Karpas-422 (cell line): Measurements from ENCODE around the gene CD72. TPM values are rescaled to one million over a fixed set of nuclear protein-coding genes. Genes with fewer than 3 reads are reported as not detected.
A peak's percentile ranks its signal among the peaks of the same experiment; 100 is the strongest.
"Not testable (repeated sequence)": the region's sequence is repeated elsewhere in the genome, so short reads cannot be mapped to it uniquely, and the experiment has no call there.

Source experiments
- DNase-seq: peaks from one replicate; pipeline ENCODE4 v3.0.0-alpha.2; 2015
- H2AFZ ChIP-seq: fragments of 200-600 bp; sonication (generic); 2 replicates; pipeline ENCODE4 v1.6.1; 2014; ENCODE audit warnings: antibody characterized with exemption, low read length, mixed read lengths
- H3K27ac ChIP-seq: fragments of 200-600 bp; sonication (generic); 2 replicates; pipeline ENCODE4 v1.5.1; 2014; ENCODE audit warnings: mild to moderate bottlenecking, low read length, moderate library complexity
- H3K27me3 ChIP-seq: fragments of 200-600 bp; sonication (generic); 2 replicates; pipeline ENCODE4 v1.6.1; 2014; ENCODE audit warnings: low read length, mixed read lengths
- H3K36me3 ChIP-seq: fragments of 200-600 bp; sonication (generic); 2 replicates; pipeline ENCODE4 v1.6.1; 2014; ENCODE audit warnings: low read length, mixed read lengths; ENCODE audit not compliant: insufficient read depth
- H3K4me1 ChIP-seq: fragments of 200-600 bp; sonication (generic); 2 replicates; pipeline ENCODE4 v1.6.1; 2014; ENCODE audit warnings: mild to moderate bottlenecking, low read length, mixed read lengths
- H3K4me2 ChIP-seq: fragments of 200-600 bp; sonication (generic); 2 replicates; pipeline ENCODE4 v1.6.1; 2014; ENCODE audit warnings: low read length, low read depth, mild to moderate bottlenecking; ENCODE audit not compliant: poor library complexity, severe bottlenecking
- H3K4me3 ChIP-seq: fragments of 200-600 bp; sonication (generic); 2 replicates; pipeline ENCODE4 v1.5.1; 2014; ENCODE audit warnings: mild to moderate bottlenecking, antibody characterized with exemption, low read length, mixed read lengths
- H3K79me2 ChIP-seq: fragments of 200-600 bp; sonication (generic); 2 replicates; pipeline ENCODE4 v1.6.1; 2014; ENCODE audit warnings: mild to moderate bottlenecking, low read length, mixed read lengths
- H3K9ac ChIP-seq: fragments of 200-600 bp; sonication (generic); 2 replicates; pipeline ENCODE4 v1.6.0; 2014; ENCODE audit warnings: low read length
- H3K9me2 ChIP-seq: fragments of 200-600 bp; sonication (generic), shearing (Covaris generic); replicated peaks from 2 replicates; pipeline ENCODE4 v1.6.0; 2014; ENCODE audit warnings: mild to moderate bottlenecking, low read length, moderate library complexity; ENCODE audit not compliant: insufficient read depth
- H3K9me3 ChIP-seq: fragments of 300-700, 200-600 bp; sonication (generic); 2 replicates; pipeline ENCODE4 v1.6.1; 2014; ENCODE audit warnings: low read length, mixed read lengths
- H4K20me1 ChIP-seq: fragments of 200-600 bp; sonication (generic); 2 replicates; pipeline ENCODE4 v1.6.1; 2014; ENCODE audit warnings: mild to moderate bottlenecking, antibody characterized with exemption, low read length, low read depth; ENCODE audit not compliant: insufficient read depth
- total RNA-seq: library from RNA; depleted of rRNA; stranded (reverse); fragments of >200 nt; shearing (Covaris generic); gene quantifications from 2 replicates; pipeline ENCODE4 v1.2.3, GENCODE V29; 2014; ENCODE audit warnings: low replicate concordance

Gene CD72
- total RNA-seq, 1 experiment from 2014 or later: 7.8 TPM

DNA sequence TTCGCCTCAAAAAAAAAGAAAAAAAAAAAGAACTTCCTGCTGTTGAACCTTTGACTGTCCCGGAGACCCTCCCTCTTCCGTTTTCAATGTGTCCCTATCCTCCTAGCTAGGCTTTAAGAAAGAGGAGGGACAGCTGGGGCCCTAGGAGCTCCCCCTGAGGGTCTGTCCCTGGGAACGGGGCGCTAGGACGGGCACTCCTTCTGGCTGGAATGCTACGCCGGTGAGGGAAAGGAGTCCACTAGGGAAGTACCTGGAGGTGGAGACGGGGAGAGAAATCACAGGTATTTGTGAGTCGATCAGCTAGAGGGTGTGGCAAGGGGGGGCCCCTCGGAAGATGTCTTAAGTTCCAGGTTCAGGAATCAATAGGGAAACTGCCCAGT is 27.9 kb upstream of the CD72 start:
- no peaks in the 10 kb centered on the region for H3K9me2 ChIP-seq
- no peak for DNase-seq
- peak overlapping the region; percentile 93 for H3K4me2 ChIP-seq
- peak overlapping the region; percentile 25 for H2AFZ ChIP-seq
- H3K4me3 ChIP-seq: peak overlapping the region; percentile 68
- no peaks in the 10 kb centered on the region for H3K36me3 ChIP-seq
- no peaks in the 10 kb centered on the region for H3K9me3 ChIP-seq
- H3K79me2 ChIP-seq: peaks cover 9% of the 10 kb centered on the region; the same call in 1 of the 2 replicates
- H3K9ac ChIP-seq: peak overlapping the region; percentile 70
- no peaks in the 10 kb centered on the region for H4K20me1 ChIP-seq
- H3K27me3 ChIP-seq: no peaks in the 10 kb centered on the region
- H3K4me1 ChIP-seq: peaks cover 53% of the 10 kb centered on the region
- no peak overlapping the region for H3K27ac ChIP-seq

DNA sequence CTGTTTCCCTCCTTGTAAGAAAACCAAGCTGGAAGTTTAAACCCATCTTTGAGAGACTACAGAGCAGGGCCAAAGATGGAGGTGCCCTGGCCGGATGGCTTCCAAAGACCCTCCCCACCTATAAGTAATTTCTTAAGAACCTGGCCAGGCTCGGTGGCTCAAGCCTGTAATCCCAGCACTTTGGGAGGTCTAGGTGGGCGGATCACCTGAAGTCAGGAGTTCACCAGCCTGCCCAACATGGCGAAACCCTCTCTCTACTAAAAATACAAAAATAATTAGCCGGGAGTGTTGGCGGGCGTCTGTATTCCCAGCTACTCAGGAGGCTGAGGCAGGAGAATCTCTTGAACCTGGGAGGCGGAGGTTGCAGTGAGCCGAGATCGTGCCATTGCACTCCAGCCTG is 27.5 kb upstream of the CD72 start:
- DNase-seq, H4K20me1 ChIP-seq, H3K79me2 ChIP-seq, H3K27ac ChIP-seq, H3K36me3 ChIP-seq, H3K27me3 ChIP-seq, H3K9me3 ChIP-seq, H3K9me2 ChIP-seq: not testable (repeated sequence)
- peak overlapping the region; percentile 70 for H3K9ac ChIP-seq
- peak overlapping the region; percentile 25 for H2AFZ ChIP-seq
- peaks cover 49% of the 10 kb centered on the region for H3K4me1 ChIP-seq
- H3K4me3 ChIP-seq: peak overlapping the region; percentile 68
- peak overlapping the region; percentile 93 for H3K4me2 ChIP-seq

GRCh38 chr9:35643046-35643445 is 24.8 kb upstream of the CD72 start:
- Histone ChIP-seq H3K36me3 (no peaks in the 10 kb centered on the region), H4K20me1 (no peaks in the 10 kb centered on the region), H3K27ac (no peak overlapping the region), H2AFZ (no peak overlapping the region), H3K9me2 (no peaks in the 10 kb centered on the region), H3K9me3 (no peaks in the 10 kb centered on the region), H3K4me3 (no peak overlapping the region), H3K27me3 (no peaks in the 10 kb centered on the region), H3K4me2 (no peak overlapping the region), H3K79me2 (no peaks in the 10 kb centered on the region), H3K9ac (no peak overlapping the region), H3K4me1 (peaks cover 22% of the 10 kb centered on the region)
- no peak for DNase-seq

GRCh38 chr9:35641478-35641877 is 23.3 kb upstream of the CD72 start:
- not testable (repeated sequence) for H3K9me3 ChIP-seq, H3K79me2 ChIP-seq, H3K9me2 ChIP-seq, H3K27ac ChIP-seq, H3K4me2 ChIP-seq, H3K36me3 ChIP-seq, DNase-seq, H4K20me1 ChIP-seq, H3K27me3 ChIP-seq, H2AFZ ChIP-seq, H3K9ac ChIP-seq, H3K4me3 ChIP-seq
- H3K4me1 ChIP-seq: peaks cover 12% of the 10 kb centered on the region

DNA sequence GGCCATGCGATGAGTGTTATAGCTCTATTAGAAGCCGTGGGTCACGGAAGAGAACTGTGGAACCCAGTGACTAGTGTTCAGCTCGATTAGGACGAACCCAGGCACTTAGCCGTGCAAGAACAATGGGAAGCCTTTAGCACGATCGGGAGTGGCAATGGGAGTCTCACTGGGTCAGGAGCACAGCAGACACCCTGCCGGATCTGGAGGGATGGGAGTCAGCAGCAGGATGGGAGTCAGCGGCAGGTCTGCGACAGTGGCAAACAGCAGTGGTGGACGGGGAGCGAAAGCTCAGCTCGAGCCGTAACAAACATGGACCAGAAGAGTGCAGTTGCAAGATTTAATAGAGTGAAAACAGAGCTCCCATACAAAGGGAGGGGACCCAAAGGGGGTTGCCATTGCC is 22.2 kb upstream of the CD72 start:
- H3K9me3 ChIP-seq, H3K36me3 ChIP-seq, H4K20me1 ChIP-seq, H2AFZ ChIP-seq, H3K27ac ChIP-seq, H3K4me3 ChIP-seq, H3K79me2 ChIP-seq, H3K9me2 ChIP-seq, H3K9ac ChIP-seq, H3K27me3 ChIP-seq, H3K4me2 ChIP-seq, DNase-seq: not testable (repeated sequence)
- peaks cover 13% of the 10 kb centered on the region for H3K4me1 ChIP-seq

GRCh38 chr9:35639631-35640030 is 21.4 kb upstream of the CD72 start:
- Histone ChIP-seq H3K4me2 (no peak overlapping the region), H3K27me3 (no peaks in the 10 kb centered on the region), H3K79me2 (no peaks in the 10 kb centered on the region), H3K36me3 (no peaks in the 10 kb centered on the region), H4K20me1 (no peaks in the 10 kb centered on the region), H3K4me1 (peaks cover 21% of the 10 kb centered on the region), H3K4me3 (no peak overlapping the region), H3K9me3 (no peaks in the 10 kb centered on the region), H3K9ac (no peak overlapping the region), H3K27ac (no peak overlapping the region), H2AFZ (no peak overlapping the region), H3K9me2 (no peaks in the 10 kb centered on the region)
- no peak for DNase-seq

GRCh38 chr9:35639225-35639624 is 21.0 kb upstream of the CD72 start:
- H3K36me3 ChIP-seq, H3K27me3 ChIP-seq, H3K4me2 ChIP-seq, H3K4me3 ChIP-seq, H2AFZ ChIP-seq, H3K79me2 ChIP-seq, H3K9me2 ChIP-seq, H4K20me1 ChIP-seq, H3K9ac ChIP-seq, DNase-seq, H3K27ac ChIP-seq, H3K9me3 ChIP-seq: not testable (repeated sequence)
- H3K4me1 ChIP-seq: peaks cover 25% of the 10 kb centered on the region

GRCh38 chr9:35638751-35639150 is 20.5 kb upstream of the CD72 start:
- not testable (repeated sequence) for H2AFZ ChIP-seq, DNase-seq, H3K4me3 ChIP-seq, H4K20me1 ChIP-seq, H3K36me3 ChIP-seq, H3K9ac ChIP-seq, H3K27me3 ChIP-seq, H3K4me2 ChIP-seq, H3K27ac ChIP-seq, H3K9me3 ChIP-seq, H3K79me2 ChIP-seq, H3K9me2 ChIP-seq
- H3K4me1 ChIP-seq: peaks cover 29% of the 10 kb centered on the region

- not testable (repeated sequence) for H3K36me3 ChIP-seq
Observed at GRCh38 chr9:35637427-35637955, 19.3 kb upstream of the CD72 start.

More at GRCh38 chr9:35637427-35637955, 19.3 kb upstream of the CD72 start:
- not testable (repeated sequence) for H3K9me2 ChIP-seq, H2AFZ ChIP-seq, H3K27ac ChIP-seq, H3K9me3 ChIP-seq, DNase-seq, H3K79me2 ChIP-seq, H4K20me1 ChIP-seq, H3K9ac ChIP-seq, H3K4me3 ChIP-seq, H3K27me3 ChIP-seq, H3K4me2 ChIP-seq
- peaks cover 29% of the 10 kb centered on the region for H3K4me1 ChIP-seq
